GM18499 (cell line): Measurements from ENCODE around the gene MVB12B.
"Not testable (repeated sequence)": the region's sequence is repeated elsewhere in the genome, so short reads cannot be mapped to it uniquely, and the experiment has no call there.

ENCODE experiments used
- ATAC-seq: cut with Tn5 transposase; IDR thresholded peaks from one replicate; pipeline ENCODE4 v1.9.1; 2021; ENCODE audit warnings: moderate number of reproducible peaks; ENCODE audit not compliant: insufficient read depth, unreplicated experiment

MVB12B gene

DNA sequence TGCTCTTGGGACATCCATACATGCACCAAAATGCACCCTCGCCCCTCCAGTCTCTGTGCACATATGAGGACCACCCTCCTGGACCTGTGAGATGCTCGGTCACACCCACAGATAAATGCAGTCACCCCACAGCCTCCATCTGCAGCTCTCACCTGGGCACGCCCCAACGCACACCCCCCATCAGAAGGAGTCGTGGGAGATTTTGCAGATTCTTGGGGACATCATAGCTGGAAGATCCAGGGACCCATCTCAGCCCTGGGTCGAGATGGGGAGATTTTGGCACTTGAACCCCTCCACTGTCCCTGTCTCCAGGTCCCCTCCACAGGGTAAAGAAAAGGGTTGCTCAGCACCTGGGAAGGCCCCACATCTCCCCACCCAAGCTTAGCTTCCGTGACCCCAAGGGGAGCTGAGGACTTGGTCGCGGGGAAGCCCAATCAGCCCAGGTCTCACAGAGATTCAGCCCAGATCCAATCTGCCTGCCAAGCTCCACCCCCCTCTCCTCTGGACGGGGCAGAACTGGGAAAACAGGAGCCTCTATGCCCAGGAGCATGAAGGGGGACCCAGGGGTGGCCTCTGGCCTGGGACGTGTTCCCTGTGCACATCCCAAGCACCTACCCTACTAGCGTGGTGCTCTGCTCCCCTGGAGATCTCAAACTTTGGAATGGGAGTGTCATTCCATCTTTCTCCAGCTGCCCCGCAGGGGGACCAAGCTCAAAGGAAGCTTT, 197.9 kb downstream of the MVB12B start:
- ATAC-seq, result no peak

DNA sequence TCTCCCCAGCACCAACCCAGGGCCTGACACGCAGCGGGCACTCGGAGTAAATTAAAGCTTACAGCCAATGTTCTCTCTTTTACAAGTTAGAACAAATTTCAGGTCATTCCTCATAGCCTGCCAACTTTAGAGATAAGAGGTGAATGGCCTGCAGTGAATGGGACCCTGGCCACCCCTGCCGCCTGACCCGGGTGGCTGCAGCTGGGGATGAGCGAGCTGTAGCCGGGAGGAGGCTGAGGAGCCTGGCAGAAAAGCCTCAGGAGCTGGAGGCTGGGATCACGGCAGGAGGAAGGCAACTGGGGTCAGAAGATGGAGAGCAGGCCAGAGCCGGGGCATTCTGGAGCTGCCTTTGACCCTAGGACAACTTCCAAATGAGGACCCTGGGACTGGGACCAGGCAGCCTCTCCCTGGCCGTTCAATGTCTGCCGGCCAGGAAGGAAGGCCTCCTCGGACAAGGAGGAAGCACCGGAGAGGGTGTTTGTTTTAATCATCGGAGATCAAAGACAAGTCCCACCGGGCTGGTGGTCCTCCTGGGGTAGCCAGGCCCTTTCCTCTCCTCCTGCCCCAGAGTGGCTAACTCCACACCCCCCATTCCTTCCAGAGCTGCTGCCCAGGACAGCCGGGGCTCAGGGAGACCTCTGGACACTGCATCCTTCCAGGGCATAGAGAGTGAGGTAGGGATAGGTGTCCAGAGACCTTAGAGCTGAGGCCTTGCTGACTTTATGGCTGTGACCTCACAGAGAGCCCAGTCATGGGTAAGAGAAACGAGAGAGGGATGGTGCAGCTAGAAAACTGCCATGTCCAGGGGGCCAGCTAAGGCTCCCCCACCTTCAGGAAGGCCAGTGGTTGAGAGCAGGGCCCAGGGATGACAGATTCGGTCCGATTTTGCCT, 199.8 kb downstream of the MVB12B start:
- no peak for ATAC-seq

GRCh38 chr9:126527109-126527825, 200.6 kb downstream of the MVB12B start:
- no peak for ATAC-seq

DNA sequence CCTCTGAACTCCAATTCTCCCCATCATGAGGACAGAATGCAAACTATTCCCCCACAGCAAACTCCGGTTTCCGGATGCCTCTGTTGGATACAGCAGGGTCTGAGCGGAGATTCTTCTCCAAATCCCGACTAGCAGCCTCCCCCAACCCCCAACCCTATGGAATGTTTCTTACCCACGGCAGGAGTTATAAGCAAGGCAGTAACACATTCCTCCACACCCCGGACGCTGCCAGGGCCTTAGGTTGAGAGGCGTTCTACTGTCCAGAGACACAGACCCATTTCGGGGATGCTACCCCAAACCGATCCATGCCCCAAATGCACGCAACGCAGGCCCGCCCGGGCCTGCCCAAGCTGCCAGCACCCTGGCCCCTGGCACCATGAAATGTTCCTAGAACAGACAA, 201.5 kb downstream of the MVB12B start:
- ATAC-seq, result no peak

DNA sequence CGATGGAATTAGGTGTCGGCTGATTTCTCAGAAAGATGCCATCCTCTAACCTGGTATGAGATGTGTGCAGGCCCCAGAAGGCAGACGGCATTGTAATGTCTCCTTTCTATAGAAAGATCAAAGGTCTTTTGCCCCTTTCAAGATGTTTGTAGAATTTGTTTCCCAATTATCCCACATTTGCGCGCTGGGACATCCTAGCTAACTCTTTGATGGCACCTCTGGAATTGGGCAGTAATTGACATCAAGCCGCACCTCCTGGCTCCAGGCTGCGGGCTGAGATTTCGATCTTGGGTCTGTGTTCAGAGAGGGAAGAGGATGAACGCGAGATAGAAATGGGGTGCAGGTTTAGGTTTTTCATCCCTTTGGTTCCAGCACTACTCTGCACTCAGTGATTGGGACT, 202.3 kb downstream of the MVB12B start:
- no peak for ATAC-seq

- no peak for ATAC-seq
Measured at GRCh38 chr9:126531035-126531571, 204.5 kb downstream of the MVB12B start.

DNA sequence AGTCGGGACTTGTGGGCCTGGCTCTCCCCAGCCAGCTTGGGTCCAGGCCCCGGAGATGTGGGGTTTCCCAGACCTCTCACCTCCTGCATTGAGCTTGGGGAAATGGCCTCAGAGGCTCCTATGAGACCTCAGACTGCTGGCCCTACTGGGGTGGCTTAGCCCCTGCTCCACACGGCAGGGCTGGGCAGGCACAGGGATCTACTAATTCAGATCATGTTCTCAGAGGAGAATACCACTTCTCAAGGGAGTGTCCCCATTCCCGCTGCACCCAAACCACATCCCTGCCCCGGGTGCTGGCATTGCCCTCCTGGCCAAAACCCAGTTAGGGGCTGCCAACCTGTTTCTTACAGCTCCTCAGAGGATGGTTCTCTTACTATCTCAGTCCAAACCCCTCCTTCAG, 205.0 kb downstream of the MVB12B start:
- ATAC-seq, result no peak

GRCh38 chr9:126532019-126532462, 205.4 kb downstream of the MVB12B start:
- ATAC-seq, result no peak

DNA sequence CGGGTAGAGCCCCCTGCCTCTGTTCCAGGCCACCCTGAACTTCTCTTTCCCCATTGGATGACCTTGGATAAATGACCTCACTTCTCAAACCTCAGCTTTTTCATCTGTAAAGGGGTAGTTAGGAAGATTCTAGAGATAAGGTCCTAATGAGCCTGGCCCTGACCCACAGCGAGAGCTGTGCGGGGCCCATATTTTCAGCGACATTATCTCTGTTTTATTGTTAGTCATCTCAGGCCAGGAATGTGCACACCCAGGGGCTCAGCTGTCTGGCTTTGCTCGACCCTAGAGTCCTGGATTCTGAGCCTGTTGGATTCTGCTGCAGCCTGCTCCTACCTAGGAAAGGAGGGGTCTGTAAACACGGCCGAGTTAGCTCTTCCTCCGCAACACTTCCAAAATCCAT, 205.9 kb downstream of the MVB12B start:
- no peak for ATAC-seq

GRCh38 chr9:126532951-126533925, 206.6 kb downstream of the MVB12B start:
- no peak for ATAC-seq

DNA sequence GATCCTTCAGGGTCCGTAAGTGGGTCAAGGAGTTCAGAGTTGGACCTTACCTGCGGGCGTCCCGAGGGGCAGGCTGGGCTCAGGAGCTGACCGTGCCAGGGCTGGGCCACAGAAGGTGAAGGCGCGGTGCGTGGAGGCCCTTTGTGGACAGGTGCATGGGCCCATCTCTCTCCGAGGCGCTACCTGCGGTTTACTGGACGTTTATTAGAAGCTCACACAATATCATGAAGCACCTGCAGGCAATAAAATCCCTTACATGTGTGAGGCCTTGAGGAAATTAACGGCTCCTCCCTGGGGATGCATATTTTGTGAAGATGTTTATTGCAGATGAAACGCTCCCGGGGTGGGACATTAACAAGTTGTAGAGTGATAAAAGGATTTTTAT, 207.3 kb downstream of the MVB12B start:
- ATAC-seq, result no peak

DNA sequence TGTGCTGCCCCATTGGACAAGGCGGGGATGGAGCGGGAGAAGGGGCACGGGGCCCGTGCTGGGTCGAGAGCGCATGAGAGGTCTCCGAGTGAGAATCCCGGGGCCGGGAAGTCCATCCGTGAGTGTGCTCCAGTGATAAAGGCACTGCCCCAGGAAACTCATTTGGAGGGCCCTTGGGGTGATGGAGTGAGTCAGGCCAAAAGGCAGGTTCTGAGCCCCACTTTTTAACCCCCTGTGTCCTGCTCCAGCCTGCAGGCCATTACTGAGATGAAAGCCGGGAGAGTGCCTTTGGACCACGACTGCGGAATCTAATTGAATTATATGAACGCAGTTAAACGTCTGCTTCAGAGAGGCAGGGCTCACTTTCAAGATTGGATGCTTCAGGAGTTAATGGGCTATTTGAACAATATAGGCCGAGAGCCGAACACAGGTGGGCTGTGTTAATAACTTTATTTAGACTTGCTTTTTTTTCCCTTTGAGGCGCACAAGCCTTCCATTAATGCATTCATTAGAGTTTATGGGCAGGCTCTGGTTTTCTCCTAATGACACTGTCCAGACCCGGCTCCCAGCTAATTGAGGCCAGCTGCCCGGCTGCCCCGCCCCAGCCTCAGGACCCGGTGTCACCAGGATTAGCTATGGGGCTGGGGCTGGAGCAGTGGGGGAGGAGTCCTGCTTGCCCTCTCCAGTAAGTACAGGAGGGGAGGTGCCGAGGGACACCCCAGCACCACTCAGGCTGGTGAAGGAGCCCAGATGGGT, 208.0 kb downstream of the MVB12B start:
- ATAC-seq, result no peak

DNA sequence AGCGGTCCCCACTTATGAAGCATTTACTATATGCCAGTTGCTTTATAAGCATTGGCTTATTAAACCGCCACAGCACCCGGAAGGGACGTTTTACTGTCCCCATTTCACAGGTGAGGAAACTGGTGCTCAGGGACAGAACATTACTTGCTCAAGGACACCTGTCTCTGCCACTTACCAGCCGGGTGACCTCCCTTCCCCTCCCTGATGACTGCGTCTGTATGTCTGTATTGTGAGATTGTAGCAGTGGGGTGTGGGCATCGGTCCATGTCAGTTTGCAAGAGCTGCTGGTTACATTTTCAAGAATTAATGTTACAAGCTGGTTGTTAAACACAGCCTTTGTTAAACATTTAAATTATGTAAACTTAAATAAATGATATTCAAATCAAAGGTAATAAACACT, 209.5 kb downstream of the MVB12B start:
- ATAC-seq, result no peak

- no peak for ATAC-seq
Measured at GRCh38 chr9:126536841-126537465, 210.3 kb downstream of the MVB12B start.

DNA sequence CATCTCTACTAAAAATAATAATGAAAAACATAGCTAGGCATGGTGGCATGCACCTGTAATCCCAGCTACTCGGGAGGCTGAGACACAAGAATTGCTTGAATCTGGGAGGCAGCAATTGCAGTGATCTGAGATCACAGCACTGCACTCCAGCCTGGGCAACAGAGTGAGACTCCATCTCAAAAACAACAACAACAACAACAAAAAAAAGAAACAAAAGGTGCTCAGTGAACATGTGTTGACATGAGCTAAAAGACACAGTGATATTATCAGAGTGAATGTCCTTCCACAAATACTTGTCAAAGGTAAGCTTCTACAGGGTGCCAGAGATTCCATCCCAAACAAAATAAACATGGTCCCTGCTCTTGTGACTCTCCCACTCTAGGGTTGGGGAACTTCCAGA, 211.9 kb downstream of the MVB12B start:
- ATAC-seq, result no peak

DNA sequence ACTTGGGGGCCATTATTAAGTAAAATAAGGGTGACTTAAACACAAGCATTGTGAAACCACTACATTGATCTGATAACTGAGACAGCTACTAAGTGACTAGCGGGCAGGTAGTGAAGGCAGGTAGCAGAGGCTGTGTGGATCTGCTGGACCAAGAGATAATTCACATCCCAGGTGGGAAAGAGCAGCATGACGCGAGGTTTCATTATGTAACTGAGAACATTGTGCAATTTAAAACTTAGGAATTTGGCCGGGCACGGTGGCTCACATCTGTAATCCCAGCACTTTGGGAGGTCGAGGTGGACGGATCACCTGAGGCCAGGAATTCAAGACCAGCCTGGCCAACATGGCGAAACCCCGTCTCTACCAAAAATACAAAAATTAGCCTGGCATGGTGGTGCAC, 213.8 kb downstream of the MVB12B start:
- ATAC-seq, result not testable (repeated sequence)

DNA sequence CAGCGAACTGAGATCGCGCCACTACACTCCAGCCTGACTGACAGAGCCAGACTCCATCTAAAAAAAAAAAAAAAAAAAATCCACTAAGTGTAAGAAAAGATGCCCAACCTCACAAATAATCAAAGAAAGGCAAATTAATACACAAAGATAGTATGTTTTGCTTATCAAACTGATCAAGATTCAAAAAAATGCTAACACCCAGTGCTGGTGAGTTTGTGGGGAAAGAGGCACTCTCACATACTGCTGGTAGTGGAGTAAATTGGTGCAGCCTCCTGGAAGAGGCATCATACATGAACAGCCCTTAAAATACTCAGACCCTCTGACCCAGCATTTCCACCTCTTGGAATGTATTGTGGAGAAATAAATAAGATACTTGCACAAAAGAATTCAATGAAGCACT, 216.9 kb downstream of the MVB12B start:
- ATAC-seq, result no peak

GRCh38 chr9:126545106-126545505, 218.5 kb downstream of the MVB12B start:
- no peak for ATAC-seq
